Measurements from ENCODE around the gene EDEM3.
"Not testable (repeated sequence)": the region's sequence is repeated elsewhere in the genome, so short reads cannot be mapped to it uniquely, and the experiment has no call there.

GRCh38 chr1:184679472-184679871 lies 75.2 kb downstream of the EDEM3 start:
- not testable (repeated sequence) for TF ChIP-seq CTCF (IDR thresholded peaks at IDR 0.05); ZNF121 (CRISPR knock-in tag; IDR thresholded peaks at IDR 0.05); ZNF232 (CRISPR knock-in tag; IDR thresholded peaks at IDR 0.05); NFE2L1 (CRISPR knock-in tag; IDR thresholded peaks at IDR 0.05); OVOL2 (CRISPR knock-in tag; IDR thresholded peaks at IDR 0.05; ENCODE audit: borderline replicate concordance); ZNF138 (CRISPR knock-in tag; conservative IDR thresholded peaks at IDR 0.05); ARID4B (CRISPR knock-in tag; IDR thresholded peaks at IDR 0.05; ENCODE audit: borderline replicate concordance); STAT6 (CRISPR knock-in tag; conservative IDR thresholded peaks at IDR 0.05; ENCODE audit: low read depth); ATF2 (CRISPR knock-in tag; IDR thresholded peaks at IDR 0.05; ENCODE audit: borderline replicate concordance, low read depth); MAX (CRISPR knock-in tag; IDR thresholded peaks at IDR 0.05); MYBL2 (CRISPR knock-in tag; IDR thresholded peaks at IDR 0.05); IRF1 (CRISPR knock-in tag; IDR thresholded peaks at IDR 0.05); SP1 (CRISPR knock-in tag; conservative IDR thresholded peaks at IDR 0.05); TCF7 (CRISPR knock-in tag; IDR thresholded peaks at IDR 0.05; ENCODE audit: low read depth)
